Endothelial cell of umbilical vein (primary cell): ENCODE measurements around the gene ZNF730. TPM values are rescaled to one million over a fixed set of nuclear protein-coding genes. Genes with fewer than 3 reads are reported as not detected.

Experiments
- BruUV-seq: library from RNA; stranded (reverse); fragments of 400-500 nt; replicated peaks from 2 replicates; lab custom pipeline; 2021; lab: Mats Ljungman, UMichigan
- CTCF ChIA-PET: fragments of 300-600, 350-600 bp; sonication (Branson Sonifier 250); formaldehyde crosslinking; loops from one replicate; lab custom pipeline; 2021; ENCODE audit warnings: antibody characterized with exemption, inconsistent platforms; lab: Charles Lee
- POLR2A ChIA-PET: fragments of 300-600, 350-600 bp; sonication (Branson Sonifier 250); formaldehyde crosslinking; loops from one replicate; lab custom pipeline; 2021; ENCODE audit warnings: antibody characterized with exemption, inconsistent platforms; lab: Charles Lee
- DNase-seq: peaks from one replicate; pipeline ENCODE4 v3.0.0-alpha.2; 2011; ENCODE audit warnings: low read depth, low spot score
- FAIRE-seq: peaks from 2 replicates; lab custom pipeline; 2011; peaks lifted over from hg19 to GRCh38; lab: Jason Lieb, UNC
- H2AFZ ChIP-seq: 2 replicates; pipeline ENCODE4 v1.6.0; 2012; ENCODE audit warnings: low read depth, low read length, control low read depth, inconsistent platforms
- H3K27ac ChIP-seq: 2 replicates; pipeline ENCODE4 v1.5.1; 2011; ENCODE audit warnings: low read depth, mild to moderate bottlenecking, control low read depth, low read length, moderate library complexity; ENCODE audit not compliant: insufficient read depth
- H3K27me3 ChIP-seq, 2 experiments: 2 replicates each; pipeline versions ENCODE4 v1.6.0 to v1.6.1; 2011; ENCODE audit warnings: low read length in 2 of 2, mixed read lengths in 1 of 2; ENCODE audit not compliant: control insufficient read depth in 2 of 2, insufficient read depth in 2 of 2
- H3K36me3 ChIP-seq, 2 experiments: 2 replicates in 1 of 2; 3 replicates in 1 of 2; pipeline ENCODE4 v1.5.1; 2011; ENCODE audit warnings: low read length in 2 of 2, mild to moderate bottlenecking in 1 of 2, moderate library complexity in 1 of 2; ENCODE audit not compliant: control insufficient read depth in 2 of 2, insufficient read depth in 2 of 2; ENCODE audit errors: extremely low read depth in 1 of 2
- H3K4me1 ChIP-seq: 3 replicates; pipeline ENCODE4 v1.5.1; 2011; ENCODE audit warnings: mild to moderate bottlenecking, low read length; ENCODE audit not compliant: control insufficient read depth, insufficient read depth; ENCODE audit errors: extremely low read depth
- H3K4me2 ChIP-seq: 2 replicates; pipeline ENCODE4 v1.6.1; 2011; ENCODE audit warnings: low read length, control low read depth, mixed read lengths; ENCODE audit not compliant: insufficient read depth
- H3K4me3 ChIP-seq, 3 experiments: fragments of 200-600 bp in 1 of 3; sonication (generic), shearing (Covaris generic) in 1 of 3; replicated peaks in 1 of 3; 2 replicates each; pipeline ENCODE4 v1.5.1; 2011 to 2016; ENCODE audit warnings: control low read depth in 3 of 3, low read length in 3 of 3, mild to moderate bottlenecking in 2 of 3, inconsistent platforms in 1 of 3, low read depth in 1 of 3, moderate library complexity in 1 of 3; ENCODE audit not compliant: insufficient read depth in 1 of 3
- H3K79me2 ChIP-seq: 2 replicates; pipeline ENCODE4 v1.6.0; 2012; ENCODE audit warnings: low read length, inconsistent platforms; ENCODE audit not compliant: control insufficient read depth, insufficient read depth
- H3K9ac ChIP-seq: replicated peaks from 2 replicates; pipeline ENCODE3; 2011; ENCODE audit warnings: low read length, control low read depth; ENCODE audit not compliant: insufficient read depth; ENCODE audit errors: extremely low read depth
- H3K9me1 ChIP-seq: replicated peaks from 3 replicates; pipeline ENCODE4 v1.6.0; 2011; ENCODE audit warnings: mild to moderate bottlenecking, low read length; ENCODE audit not compliant: control insufficient read depth, insufficient read depth; ENCODE audit errors: extremely low read depth
- H3K9me3 ChIP-seq: replicated peaks from 2 replicates; pipeline ENCODE4 v1.5.1; 2012; ENCODE audit warnings: low read length, inconsistent platforms; ENCODE audit not compliant: control insufficient read depth, insufficient read depth
- H4K20me1 ChIP-seq: replicated peaks from 2 replicates; pipeline ENCODE3; 2011; ENCODE audit warnings: mild to moderate bottlenecking, low read length; ENCODE audit not compliant: control insufficient read depth, insufficient read depth; ENCODE audit errors: extremely low read depth
- EZH2 ChIP-seq: IDR thresholded peaks from 2 replicates; pipeline ENCODE4 v1.6.1; 2012; ENCODE audit warnings: borderline replicate concordance, low read depth, mild to moderate bottlenecking, moderate library complexity, low read length, inconsistent platforms; ENCODE audit not compliant: severe bottlenecking
- FOS ChIP-seq: IDR thresholded peaks from 2 replicates; pipeline ENCODE4 v1.6.1; 2011; ENCODE audit warnings: mild to moderate bottlenecking, low read length, moderate library complexity, borderline replicate concordance; ENCODE audit not compliant: insufficient read depth
- GATA2 ChIP-seq: IDR thresholded peaks from 2 replicates; pipeline ENCODE4 v1.7.0; 2011; ENCODE audit warnings: low read depth, mild to moderate bottlenecking, moderate library complexity, mixed read lengths, low read length; ENCODE audit not compliant: insufficient read length, insufficient read depth
- JUN ChIP-seq: IDR thresholded peaks from 2 replicates; pipeline ENCODE4 v1.6.1; 2011; ENCODE audit warnings: borderline replicate concordance, low read depth; ENCODE audit not compliant: insufficient read length, insufficient read depth
- MYC ChIP-seq: IDR thresholded peaks from one replicate; pipeline ENCODE4 v1.6.1; 2011; ENCODE audit warnings: mild to moderate bottlenecking, low read depth, low read length
- POLR2A ChIP-seq: IDR thresholded peaks from 2 replicates; pipeline ENCODE4 v1.6.1; 2012; ENCODE audit warnings: low read depth, mild to moderate bottlenecking, control low read depth, low read length
- POLR2AphosphoS5 ChIP-seq: IDR thresholded peaks from 2 replicates; pipeline ENCODE4 v1.6.1; 2012; ENCODE audit warnings: low read depth, mild to moderate bottlenecking, control low read depth, low read length, moderate library complexity; ENCODE audit not compliant: insufficient read depth
- dilution Hi-C: fragments of 300-500 bp; cut with MboI; formaldehyde crosslinking; loops from one replicate; pipeline ENCODE4 v1.15.0; 2019; ENCODE audit warnings: low sequenced_read_pairs; ENCODE audit not compliant: extremely low pct_ligation_motif_present
- intact Hi-C: fragments of 100-400 bp; cut with micrococcal nuclease; formaldehyde crosslinking; loops from one replicate; pipeline ENCODE4 v1.10.0; 2022
- polyA plus RNA-seq, 4 experiments: library from polyadenylated mRNA; depleted of rRNA in 3 of 4; stranded (reverse) in 3 of 4; unstranded in 1 of 4; fragments of >200 nt; gene quantifications; 2 replicates each; pipeline versions ENCODE4 v1.2.1 to v1.2.3, GENCODE V29; 2011 to 2012; ENCODE audit warnings: missing spikeins in 1 of 4
- total RNA-seq: library from RNA; stranded (reverse); gene quantifications from 2 replicates; pipeline ENCODE4 v1.2.3, GENCODE V29; 2021
- TF ChIP-seq, protein P1 (sequence below), 2 donors: IDR thresholded peaks; 1 replicate in 1 of 2; 2 replicates in 1 of 2; pipeline ENCODE4 v1.5.1; 2011; ENCODE audit warnings: low read length in 2 of 2, mild to moderate bottlenecking in 2 of 2, moderate library complexity in 2 of 2, control low read depth in 1 of 2, inconsistent platforms in 1 of 2, low read depth in 1 of 2; ENCODE audit not compliant: insufficient read depth in 1 of 2; ENCODE audit errors: extremely low read depth in 1 of 2
- TF ChIP-seq, protein P2 (sequence below): IDR thresholded peaks from 2 replicates; pipeline ENCODE4 v1.6.1; 2011; ENCODE audit not compliant: insufficient read depth, insufficient read length

Gene ZNF730
- total and polyA plus RNA-seq, 2 donors (not counting 3 experiments of a cell fraction or from before 2014, with no cell fraction given), result 0.39 to 4.2 TPM

DNA sequence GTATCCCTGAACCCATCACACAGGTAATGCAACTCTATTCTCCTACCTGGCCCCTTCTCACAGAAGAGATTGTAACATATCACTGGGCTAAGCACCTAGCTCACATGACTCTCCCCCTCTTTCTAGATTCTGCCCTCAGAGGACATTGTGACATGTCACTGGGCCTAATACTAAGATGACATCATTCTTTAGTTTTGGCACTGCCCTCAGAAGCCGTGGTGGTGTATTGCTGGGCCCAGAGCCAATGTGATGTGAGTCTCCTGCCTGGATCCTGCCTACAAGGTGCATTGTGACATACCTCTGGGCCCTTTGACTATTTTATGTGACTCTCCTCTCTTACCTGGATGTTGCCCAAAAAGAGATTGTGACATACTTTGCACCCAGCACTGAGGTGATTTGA lies 21.4 kb upstream of the ZNF730 start:
- Histone ChIP-seq H3K36me3 (peaks cover 2 to 5% of the 10 kb centered on the region in 2 experiments), H3K27me3 (no peaks in the 10 kb centered on the region), H3K9me3 (peaks cover 1% of the 10 kb centered on the region), H2AFZ (no peak overlapping the region), H3K4me3 (no peak overlapping the region), H3K4me2 (no peak overlapping the region), H3K9me1 (no peaks in the 10 kb centered on the region), H3K27ac (no peak overlapping the region), H3K79me2 (no peaks in the 10 kb centered on the region), H3K4me1 (no peaks in the 10 kb centered on the region), H3K9ac (no peak overlapping the region), H4K20me1 (no peaks in the 10 kb centered on the region)
- DNase-seq (no peak), FAIRE-seq (no peak)
- ChIA-PET POLR2A (no interaction called here), CTCF (no interaction called here)
- BruUV-seq, result no TSS peak
- intact Hi-C loops (no loop called here), dilution Hi-C loops (no loop called here)
- TF ChIP-seq, protein P1, sequence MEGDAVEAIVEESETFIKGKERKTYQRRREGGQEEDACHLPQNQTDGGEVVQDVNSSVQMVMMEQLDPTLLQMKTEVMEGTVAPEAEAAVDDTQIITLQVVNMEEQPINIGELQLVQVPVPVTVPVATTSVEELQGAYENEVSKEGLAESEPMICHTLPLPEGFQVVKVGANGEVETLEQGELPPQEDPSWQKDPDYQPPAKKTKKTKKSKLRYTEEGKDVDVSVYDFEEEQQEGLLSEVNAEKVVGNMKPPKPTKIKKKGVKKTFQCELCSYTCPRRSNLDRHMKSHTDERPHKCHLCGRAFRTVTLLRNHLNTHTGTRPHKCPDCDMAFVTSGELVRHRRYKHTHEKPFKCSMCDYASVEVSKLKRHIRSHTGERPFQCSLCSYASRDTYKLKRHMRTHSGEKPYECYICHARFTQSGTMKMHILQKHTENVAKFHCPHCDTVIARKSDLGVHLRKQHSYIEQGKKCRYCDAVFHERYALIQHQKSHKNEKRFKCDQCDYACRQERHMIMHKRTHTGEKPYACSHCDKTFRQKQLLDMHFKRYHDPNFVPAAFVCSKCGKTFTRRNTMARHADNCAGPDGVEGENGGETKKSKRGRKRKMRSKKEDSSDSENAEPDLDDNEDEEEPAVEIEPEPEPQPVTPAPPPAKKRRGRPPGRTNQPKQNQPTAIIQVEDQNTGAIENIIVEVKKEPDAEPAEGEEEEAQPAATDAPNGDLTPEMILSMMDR (IDR thresholded peaks at IDR 0.05; ENCODE audit: extremely low read depth in 1 of 2, insufficient read depth in 1 of 2, low read depth in 1 of 2, low read length in 2 of 2), result no peak
- TF ChIP-seq EZH2 (no peak), POLR2A (no peak)

DNA sequence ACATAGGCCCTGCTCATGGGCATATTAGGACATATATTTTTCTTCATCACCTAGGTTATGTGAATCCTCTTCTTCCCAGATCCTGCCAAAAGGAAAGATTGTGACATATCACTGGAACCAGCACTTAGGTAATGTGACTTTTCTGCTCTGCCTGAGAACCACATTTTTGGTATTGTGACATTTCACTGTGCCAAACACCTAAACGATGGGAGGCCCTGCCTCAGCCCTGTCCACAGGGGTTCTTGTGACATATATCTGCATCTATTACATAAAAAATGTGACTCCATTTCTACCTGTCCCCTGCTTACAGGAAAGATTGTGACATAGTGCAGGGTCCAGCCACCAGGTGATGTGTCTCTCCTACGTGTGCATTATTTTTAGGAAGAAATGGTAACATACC lies 18.5 kb upstream of the ZNF730 start:
- no TSS peak for BruUV-seq
- no peak overlapping the region for H2AFZ ChIP-seq
- no peak overlapping the region for H3K4me3 ChIP-seq
- no peaks in the 10 kb centered on the region for H3K9me3 ChIP-seq
- H3K36me3 ChIP-seq, result peaks cover 2 to 5% of the 10 kb centered on the region in 2 experiments
- no peaks in the 10 kb centered on the region for H3K9me1 ChIP-seq
- H3K27me3 ChIP-seq, result no peaks in the 10 kb centered on the region
- TF ChIP-seq, protein P1 (IDR thresholded peaks at IDR 0.05; ENCODE audit: extremely low read depth in 1 of 2, insufficient read depth in 1 of 2, low read depth in 1 of 2, low read length in 2 of 2), result no peak
- TF ChIP-seq JUN, result no peak
- TF ChIP-seq POLR2AphosphoS5, result no peak
- no peak for TF ChIP-seq POLR2A
- TF ChIP-seq MYC, result no peak
- TF ChIP-seq GATA2, result no peak
- TF ChIP-seq FOS, result no peak
- TF ChIP-seq, protein P2, sequence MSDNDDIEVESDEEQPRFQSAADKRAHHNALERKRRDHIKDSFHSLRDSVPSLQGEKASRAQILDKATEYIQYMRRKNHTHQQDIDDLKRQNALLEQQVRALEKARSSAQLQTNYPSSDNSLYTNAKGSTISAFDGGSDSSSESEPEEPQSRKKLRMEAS, result no peak
- TF ChIP-seq EZH2, result no peak
- POLR2A ChIA-PET, result no interaction called here
- no peak overlapping the region for H3K4me2 ChIP-seq
- CTCF ChIA-PET, result interaction anchor here (0.6 kb wide), 1 partner anchor 34 kb away, joined by 3 read pairs; no protein-coding TSS in a partner anchor
- no peaks in the 10 kb centered on the region for H4K20me1 ChIP-seq
- H3K9ac ChIP-seq, result no peak overlapping the region
- no peaks in the 10 kb centered on the region for H3K4me1 ChIP-seq
- dilution Hi-C loops, result no loop called here
- FAIRE-seq (no peak), DNase-seq (no peak)
- intact Hi-C loops, result no loop called here
- no peak overlapping the region for H3K27ac ChIP-seq
- no peaks in the 10 kb centered on the region for H3K79me2 ChIP-seq
